Urinary bladder (tissue), 4 donors: Measurements from ENCODE around the gene RAD52. TPM values are rescaled to one million over a fixed set of nuclear protein-coding genes. Genes with fewer than 3 reads are reported as not detected.

Source experiments
- DNase-seq: peaks from one replicate; pipeline ENCODE4 v3.0.0-alpha.2; 2015; ENCODE audit errors: extremely low spot score
- H3K27ac ChIP-seq: one replicate; pipeline ENCODE4 v1.5.1; 2013; ENCODE audit warnings: low read depth, mild to moderate bottlenecking, moderate library complexity
- H3K36me3 ChIP-seq: one replicate; pipeline ENCODE4 v1.6.1; 2013; ENCODE audit warnings: mild to moderate bottlenecking, moderate library complexity; ENCODE audit not compliant: insufficient read depth
- H3K4me1 ChIP-seq: one replicate; pipeline ENCODE4 v1.6.1; 2013; ENCODE audit warnings: mild to moderate bottlenecking, moderate library complexity; ENCODE audit not compliant: insufficient read depth
- H3K4me3 ChIP-seq: one replicate; pipeline ENCODE4 v1.5.1; 2013; ENCODE audit warnings: low read depth, low read length
- WGBS: extraction: QIAGEN DNeasy Blood & Tissue Kit; methylation state at CpG from one replicate; pipeline ENCODE4 v1.1.7; 2013; 5-methylcytosine and 5-hydroxymethylcytosine counted together
- polyA plus RNA-seq: library from polyadenylated mRNA; stranded (reverse); fragments of 200-250 nt; gene quantifications from one replicate; pipeline ENCODE4 v1.2.3, GENCODE V29; 2013
- total RNA-seq: library from RNA; depleted of rRNA; stranded (reverse); fragments of >200 nt; gene quantifications from one replicate; pipeline ENCODE4 v1.2.3, GENCODE V29; 2014
- donor health status: healthy with polysubstance abuse.
- donor health status: healthy.

The RAD52 gene
- total and polyA plus RNA-seq, 2 donors = 10.3 to 31.6 TPM

DNA sequence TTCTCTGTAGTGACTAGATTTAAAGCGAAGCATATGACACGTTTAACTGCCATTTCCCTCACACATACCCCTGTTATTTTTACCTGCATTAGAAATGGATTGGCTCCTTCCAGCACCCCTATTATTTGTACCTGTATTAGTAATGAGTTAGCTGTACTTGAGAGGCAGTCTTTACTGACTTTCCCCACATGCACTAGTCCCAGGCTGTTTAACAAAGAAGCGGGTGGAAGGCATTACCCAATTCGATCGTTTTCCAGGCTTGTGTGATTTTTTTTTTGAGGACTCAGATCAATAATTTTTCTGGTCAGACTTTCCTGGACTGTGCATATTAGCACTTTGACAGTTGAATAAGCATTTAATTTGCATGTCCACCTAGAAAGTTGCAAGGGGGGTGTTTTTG is 46.4 kb downstream of the RAD52 start:
- Histone ChIP-seq H3K4me3 (no peak overlapping the region), H3K36me3 (peaks cover 5% of the 10 kb centered on the region), H3K4me1 (no peaks in the 10 kb centered on the region), H3K27ac (no peak overlapping the region)
- 72% methylated on average over 5 of the region's 5 CpGs for whole genome bisulfite sequencing
- DNase-seq = no peak

DNA sequence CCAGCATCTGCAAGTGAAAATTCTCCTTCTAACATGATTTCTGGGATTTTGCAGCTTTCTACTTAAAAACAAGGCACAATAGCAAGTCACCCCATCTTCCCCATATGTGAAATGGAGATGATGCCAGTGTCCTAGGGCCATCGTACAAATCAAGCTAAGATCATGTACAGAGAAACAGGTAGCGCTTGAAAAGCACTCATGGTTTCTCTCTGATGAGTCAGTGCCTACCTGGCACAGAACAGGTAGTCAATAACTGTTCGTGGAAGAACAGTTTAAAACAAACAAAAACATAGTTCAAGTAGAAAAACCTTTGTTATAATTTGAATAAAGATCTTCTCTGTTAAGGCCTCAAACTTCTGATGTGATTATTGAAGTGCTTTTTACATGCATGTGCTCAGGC is 46.9 kb downstream of the RAD52 start:
- Histone ChIP-seq H3K4me1 (no peaks in the 10 kb centered on the region), H3K36me3 (peaks cover 5% of the 10 kb centered on the region), H3K4me3 (no peak overlapping the region), H3K27ac (no peak overlapping the region)
- no peak for DNase-seq
- WGBS = 82% methylated on average over 3 of the region's 3 CpGs

DNA sequence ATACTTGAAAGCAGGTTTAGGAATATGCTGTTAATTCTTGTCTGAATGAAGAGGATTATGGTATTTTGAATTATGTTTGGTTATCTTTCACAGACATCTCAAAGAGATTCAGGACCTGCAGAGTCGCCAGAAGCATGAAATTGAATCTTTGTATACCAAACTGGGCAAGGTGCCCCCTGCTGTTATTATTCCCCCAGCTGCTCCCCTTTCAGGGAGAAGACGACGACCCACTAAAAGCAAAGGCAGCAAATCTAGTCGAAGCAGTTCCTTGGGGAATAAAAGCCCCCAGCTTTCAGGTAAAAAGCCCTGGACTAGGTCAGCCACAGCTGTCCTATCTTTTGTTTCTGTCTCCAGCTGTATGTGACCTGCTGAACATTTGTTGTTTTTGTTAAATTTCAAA is 52.1 kb downstream of the RAD52 start:
- Histone ChIP-seq H3K4me1 (no peaks in the 10 kb centered on the region), H3K4me3 (no peak overlapping the region), H3K36me3 (peaks cover 6% of the 10 kb centered on the region), H3K27ac (peak overlapping the region; percentile 32)
- WGBS = 72% methylated on average over 4 of the region's 4 CpGs
- no peak for DNase-seq

DNA sequence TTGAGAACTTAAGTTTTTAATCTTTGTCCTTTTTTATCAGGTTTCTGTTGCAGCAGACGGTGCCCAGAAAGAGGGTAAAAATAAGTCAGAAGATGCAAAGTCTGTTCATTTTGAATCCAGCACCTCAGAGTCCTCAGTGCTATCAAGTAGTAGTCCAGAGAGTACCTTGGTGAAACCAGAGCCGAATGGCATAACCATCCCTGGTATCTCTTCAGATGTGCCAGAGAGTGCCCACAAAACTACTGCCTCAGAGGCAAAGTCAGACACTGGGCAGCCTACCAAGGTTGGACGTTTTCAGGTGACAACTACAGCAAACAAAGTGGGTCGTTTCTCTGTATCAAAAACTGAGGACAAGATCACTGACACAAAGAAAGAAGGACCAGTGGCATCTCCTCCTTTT is 53.5 kb downstream of the RAD52 start:
- Histone ChIP-seq H3K27ac (no peak overlapping the region), H3K4me3 (no peak overlapping the region), H3K36me3 (peaks cover 4% of the 10 kb centered on the region), H3K4me1 (no peaks in the 10 kb centered on the region)
- DNase-seq = no peak
- 74% methylated on average over 4 of the region's 4 CpGs for WGBS

DNA sequence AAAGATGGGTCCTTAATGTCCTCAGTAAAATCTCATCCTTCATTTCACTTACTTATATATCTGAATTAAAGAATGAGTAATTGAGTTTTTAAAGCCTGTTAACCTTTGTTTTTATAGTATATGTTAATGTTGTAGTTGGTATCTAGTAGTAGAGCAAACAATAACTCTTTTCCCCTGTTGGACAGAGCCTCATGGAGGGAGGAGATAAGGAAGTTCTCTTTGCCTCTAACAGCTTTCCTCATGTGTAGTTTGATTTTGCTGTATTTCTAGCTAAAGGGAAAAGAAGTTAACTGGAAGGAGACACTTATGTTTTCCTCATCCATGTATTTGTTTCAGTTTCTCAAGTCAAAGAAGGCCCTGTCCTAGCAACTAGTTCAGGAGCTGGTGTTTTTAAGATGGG is 55.3 kb downstream of the RAD52 start:
- no peaks in the 10 kb centered on the region for H3K4me1 ChIP-seq

DNA sequence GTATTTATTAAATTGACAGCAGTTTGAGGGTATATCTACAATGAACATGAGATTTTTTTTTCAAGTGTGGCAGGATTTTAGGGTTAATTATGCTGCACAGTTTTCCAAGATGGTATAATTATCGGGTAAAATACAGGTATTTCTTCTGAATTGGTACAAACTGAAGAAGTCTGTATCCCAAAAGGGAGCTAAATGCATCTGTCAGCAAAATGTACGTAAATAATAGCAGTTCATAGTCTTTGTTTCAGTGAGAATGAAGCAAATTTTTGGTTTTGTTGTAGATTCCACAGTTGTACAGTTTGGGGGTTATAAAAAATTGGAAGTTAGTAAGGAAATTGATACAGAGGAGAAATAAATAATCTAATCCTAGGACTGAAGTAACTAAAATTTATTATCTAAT is 63.3 kb downstream of the RAD52 start:
- Histone ChIP-seq H3K36me3 (peaks cover 15% of the 10 kb centered on the region), H3K4me3 (no peak overlapping the region), H3K27ac (no peak overlapping the region), H3K4me1 (no peaks in the 10 kb centered on the region)
- DNase-seq = no peak
- WGBS = 93% methylated on average over 2 of the region's 2 CpGs

More for the DNA sequence above, 55.3 kb downstream of the RAD52 start:
- H3K27ac ChIP-seq = no peak overlapping the region
- DNase-seq = no peak
- H3K36me3 ChIP-seq = peaks cover 4% of the 10 kb centered on the region
- no peak overlapping the region for H3K4me3 ChIP-seq

DNA sequence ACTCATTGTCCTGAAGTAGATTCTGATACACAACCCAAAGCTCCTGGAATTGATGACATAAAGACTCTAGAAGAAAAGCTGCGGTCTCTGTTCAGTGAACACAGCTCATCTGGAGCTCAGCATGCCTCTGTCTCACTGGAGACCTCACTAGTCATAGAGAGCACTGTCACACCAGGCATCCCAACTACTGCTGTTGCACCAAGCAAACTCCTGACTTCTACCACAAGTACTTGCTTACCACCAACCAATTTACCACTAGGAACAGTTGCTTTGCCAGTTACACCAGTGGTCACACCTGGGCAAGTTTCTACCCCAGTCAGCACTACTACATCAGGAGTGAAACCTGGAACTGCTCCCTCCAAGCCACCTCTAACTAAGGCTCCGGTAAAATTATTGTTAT is 63.8 kb downstream of the RAD52 start:
- DNase-seq = no peak
- peaks cover 17% of the 10 kb centered on the region for H3K36me3 ChIP-seq
- no peak overlapping the region for H3K4me3 ChIP-seq
- H3K27ac ChIP-seq = no peak overlapping the region
- 95% methylated on average over 2 of the region's 2 CpGs for WGBS
- H3K4me1 ChIP-seq = no peaks in the 10 kb centered on the region

DNA sequence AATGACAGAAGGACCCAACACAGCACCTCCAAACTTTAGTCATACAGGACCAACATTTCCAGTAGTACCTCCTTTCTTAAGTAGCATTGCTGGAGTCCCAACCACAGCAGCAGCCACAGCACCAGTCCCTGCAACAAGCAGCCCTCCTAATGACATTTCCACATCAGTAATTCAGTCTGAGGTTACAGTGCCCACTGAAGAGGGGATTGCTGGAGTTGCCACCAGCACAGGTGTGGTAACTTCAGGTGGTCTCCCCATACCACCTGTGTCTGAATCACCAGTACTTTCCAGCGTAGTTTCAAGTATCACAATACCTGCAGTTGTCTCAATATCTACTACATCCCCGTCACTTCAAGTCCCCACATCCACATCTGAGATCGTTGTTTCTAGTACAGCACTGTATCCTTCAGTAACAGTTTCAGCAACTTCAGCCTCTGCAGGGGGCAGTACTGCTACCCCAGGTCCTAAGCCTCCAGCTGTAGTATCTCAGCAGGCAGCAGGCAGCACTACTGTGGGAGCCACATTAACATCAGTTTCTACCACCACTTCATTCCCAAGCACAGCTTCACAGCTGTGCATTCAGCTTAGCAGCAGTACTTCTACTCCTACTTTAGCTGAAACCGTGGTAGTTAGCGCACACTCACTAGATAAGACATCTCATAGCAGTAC is 64.6 kb downstream of the RAD52 start:
- Histone ChIP-seq H3K4me1 (no peaks in the 10 kb centered on the region), H3K4me3 (no peak overlapping the region), H3K27ac (no peak overlapping the region), H3K36me3 (peaks cover 18% of the 10 kb centered on the region)
- 95% methylated on average over 5 of the region's 5 CpGs for WGBS
- DNase-seq = no peak

DNA sequence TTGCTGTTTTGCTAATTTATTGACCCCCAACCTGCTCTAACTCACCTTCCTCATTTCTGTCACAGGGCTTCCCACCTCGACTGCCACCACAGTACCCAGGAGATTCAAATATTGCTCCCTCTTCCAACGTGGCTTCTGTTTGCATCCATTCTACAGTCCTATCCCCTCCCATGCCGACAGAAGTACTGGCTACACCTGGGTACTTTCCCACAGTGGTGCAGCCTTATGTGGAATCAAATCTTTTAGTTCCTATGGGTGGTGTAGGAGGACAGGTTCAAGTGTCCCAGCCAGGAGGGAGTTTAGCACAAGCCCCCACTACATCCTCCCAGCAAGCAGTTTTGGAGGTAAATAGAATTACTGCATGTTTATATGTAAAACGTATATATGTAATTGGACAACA is 68.8 kb downstream of the RAD52 start:
- Histone ChIP-seq H3K27ac (no peak overlapping the region), H3K36me3 (peaks cover 16% of the 10 kb centered on the region), H3K4me3 (no peak overlapping the region), H3K4me1 (no peaks in the 10 kb centered on the region)
- WGBS = 84% methylated on average over 4 of the region's 4 CpGs
- no peak for DNase-seq

DNA sequence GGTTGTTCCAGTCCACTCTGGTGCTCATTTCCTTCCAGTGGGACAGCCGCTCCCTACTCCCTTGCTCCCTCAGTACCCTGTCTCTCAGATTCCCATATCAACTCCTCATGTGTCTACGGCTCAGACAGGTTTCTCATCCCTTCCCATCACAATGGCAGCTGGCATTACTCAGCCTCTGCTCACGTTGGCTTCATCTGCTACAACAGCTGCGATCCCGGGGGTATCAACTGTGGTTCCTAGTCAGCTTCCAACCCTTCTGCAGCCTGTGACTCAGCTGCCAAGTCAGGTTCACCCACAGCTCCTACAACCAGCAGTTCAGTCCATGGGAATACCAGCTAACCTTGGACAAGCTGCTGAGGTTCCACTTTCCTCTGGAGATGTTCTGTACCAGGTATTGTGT is 69.9 kb downstream of the RAD52 start:
- H3K4me1 ChIP-seq = no peaks in the 10 kb centered on the region
- no peak overlapping the region for H3K4me3 ChIP-seq
- no peak overlapping the region for H3K27ac ChIP-seq
- 85% methylated on average over 5 of the region's 5 CpGs for WGBS
- H3K36me3 ChIP-seq = peaks cover 11% of the 10 kb centered on the region
- DNase-seq = no peak

DNA sequence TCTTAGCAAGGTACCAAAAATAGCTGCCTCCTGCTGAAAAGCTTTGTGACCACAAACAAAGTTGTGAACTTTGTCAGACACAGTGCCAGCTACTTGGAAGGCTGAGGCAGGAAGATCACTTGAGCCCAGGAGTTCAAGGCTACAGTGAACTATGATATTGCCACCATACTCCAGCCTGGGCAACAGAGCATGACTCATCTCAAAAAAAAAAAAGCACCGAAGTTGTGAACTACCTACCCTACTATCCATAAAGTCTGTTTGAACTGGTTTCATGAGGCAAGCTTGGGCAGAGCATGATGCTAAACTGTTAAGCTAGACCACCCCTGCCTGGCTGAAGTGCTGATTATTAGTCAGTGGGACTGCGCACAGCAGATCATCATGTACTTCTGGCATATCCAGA is 75.5 kb downstream of the RAD52 start:
- no peak overlapping the region for H3K4me3 ChIP-seq
- 78% methylated on average over 2 of the region's 2 CpGs for WGBS
- peaks cover 2% of the 10 kb centered on the region for H3K36me3 ChIP-seq
- no peaks in the 10 kb centered on the region for H3K4me1 ChIP-seq
- H3K27ac ChIP-seq = no peak overlapping the region
- DNase-seq = no peak

DNA sequence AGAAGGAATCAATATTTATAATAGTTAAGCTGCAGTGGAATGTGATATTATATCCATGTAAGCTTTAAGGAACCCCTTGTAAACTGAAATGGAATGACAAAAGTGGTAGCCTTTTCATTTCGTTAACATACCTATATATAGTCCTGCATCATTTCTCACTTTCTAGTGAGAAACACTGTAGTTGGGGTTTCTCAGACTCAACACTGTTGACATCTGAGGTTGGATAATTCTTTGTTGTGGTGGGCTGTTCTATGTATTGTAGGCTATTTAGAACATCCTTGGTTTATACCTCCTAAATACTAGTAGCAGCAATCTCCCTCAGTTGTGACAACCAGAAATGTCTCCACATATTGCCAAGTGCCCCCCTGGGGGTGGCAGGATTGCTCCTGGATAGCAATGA is 79.1 kb downstream of the RAD52 start:
- H3K4me1 ChIP-seq = no peaks in the 10 kb centered on the region
- WGBS = 61% methylated on average over 1 of the region's 1 CpG
- DNase-seq = no peak
- no peaks in the 10 kb centered on the region for H3K36me3 ChIP-seq
- H3K27ac ChIP-seq = no peak overlapping the region
- H3K4me3 ChIP-seq = no peak overlapping the region

DNA sequence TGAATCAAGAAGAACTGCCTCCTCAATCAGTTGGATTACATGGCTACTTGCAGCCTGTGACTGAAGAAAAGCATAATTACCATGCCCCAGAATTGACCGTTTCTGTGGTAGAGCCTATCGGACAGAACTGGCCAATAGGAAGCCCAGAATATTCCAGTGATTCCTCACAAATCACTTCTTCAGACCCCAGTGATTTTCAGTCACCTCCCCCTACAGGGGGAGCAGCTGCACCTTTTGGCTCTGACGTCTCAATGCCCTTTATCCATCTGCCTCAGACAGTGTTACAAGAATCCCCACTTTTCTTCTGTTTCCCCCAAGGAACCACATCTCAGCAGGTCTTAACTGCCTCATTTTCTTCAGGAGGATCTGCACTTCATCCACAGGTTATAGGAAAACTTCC is 80.8 kb downstream of the RAD52 start:
- Histone ChIP-seq H3K4me3 (no peak overlapping the region), H3K27ac (no peak overlapping the region), H3K4me1 (no peaks in the 10 kb centered on the region), H3K36me3 (no peaks in the 10 kb centered on the region)
- 64% methylated on average over 3 of the region's 3 CpGs for WGBS
- DNase-seq = no peak

DNA sequence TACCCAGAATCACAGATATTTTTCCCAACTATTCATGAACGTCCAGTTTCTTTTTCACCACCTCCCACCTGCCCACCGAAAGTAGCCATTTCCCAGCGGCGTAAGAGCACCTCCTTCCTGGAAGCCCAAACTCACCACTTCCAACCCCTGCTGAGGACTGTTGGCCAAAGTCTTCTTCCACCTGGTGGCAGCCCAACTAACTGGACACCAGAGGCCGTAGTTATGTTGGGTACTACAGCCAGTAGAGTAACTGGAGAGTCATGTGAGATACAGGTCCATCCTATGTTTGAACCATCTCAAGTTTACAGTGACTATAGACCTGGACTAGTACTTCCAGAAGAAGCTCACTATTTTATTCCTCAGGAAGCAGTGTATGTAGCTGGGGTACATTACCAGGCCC is 81.6 kb downstream of the RAD52 start:
- no peaks in the 10 kb centered on the region for H3K36me3 ChIP-seq
- H3K4me1 ChIP-seq = no peaks in the 10 kb centered on the region
- DNase-seq = no peak
- no peak overlapping the region for H3K27ac ChIP-seq
- WGBS = 93% methylated on average over 5 of the region's 5 CpGs
- H3K4me3 ChIP-seq = no peak overlapping the region

DNA sequence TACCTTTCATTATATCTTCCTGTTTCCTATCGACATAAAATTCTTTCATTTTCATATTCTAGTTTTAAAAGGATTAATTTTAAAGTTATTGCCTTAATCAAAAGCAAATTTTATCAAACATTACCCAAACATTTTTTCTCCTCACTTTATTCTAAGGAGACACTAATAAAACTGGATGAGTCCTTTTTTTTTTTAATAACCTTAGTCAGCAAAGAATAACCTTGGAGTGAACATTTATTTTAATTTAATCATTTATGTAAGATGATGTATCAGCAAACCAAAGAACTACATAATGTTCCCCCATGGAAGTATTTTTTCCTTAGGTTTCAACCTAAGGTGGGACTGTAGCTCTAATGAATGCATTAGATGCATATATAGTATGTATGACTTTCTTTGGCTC is 83.9 kb downstream of the RAD52 start:
- no peaks in the 10 kb centered on the region for H3K36me3 ChIP-seq

More for the DNA sequence above, 83.9 kb downstream of the RAD52 start:
- WGBS = 84% methylated on average over 1 of the region's 1 CpG
- no peaks in the 10 kb centered on the region for H3K4me1 ChIP-seq
- no peak overlapping the region for H3K4me3 ChIP-seq
- H3K27ac ChIP-seq = no peak overlapping the region
- DNase-seq = no peak
